Epidermal melanocyte (primary cell): ENCODE results near the gene GOLGA6L10.
"Not testable (repeated sequence)": the region's sequence is repeated elsewhere in the genome, so short reads cannot be mapped to it uniquely, and the experiment has no call there.

Experiments
- DNase-seq: peaks from one replicate; pipeline ENCODE4 v3.0.0; 2011; ENCODE audit warnings: low spot score; ENCODE audit not compliant: insufficient read length

GOLGA6L10 gene

DNA sequence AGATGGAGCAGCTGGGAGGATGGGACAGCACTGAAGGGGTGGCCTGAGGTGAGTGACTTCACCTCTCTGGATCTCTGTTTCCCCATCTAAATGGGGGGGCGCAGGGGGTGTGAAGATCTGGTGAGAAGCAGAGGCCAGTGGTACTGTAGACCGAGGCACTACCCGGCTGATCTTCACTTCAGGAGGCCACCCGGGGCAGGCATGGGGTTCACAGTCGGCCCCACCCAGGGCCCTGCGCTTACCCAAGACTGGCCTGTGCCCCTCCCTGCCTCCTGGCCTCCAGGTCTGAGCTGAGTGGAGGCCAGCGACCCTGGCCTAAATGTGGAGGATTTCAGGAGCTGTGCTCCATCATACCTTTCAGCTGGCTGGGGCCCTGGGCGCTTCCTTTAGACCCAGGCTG, 31.0 kb downstream of the GOLGA6L10 start:
- DNase-seq = not testable (repeated sequence)

DNA sequence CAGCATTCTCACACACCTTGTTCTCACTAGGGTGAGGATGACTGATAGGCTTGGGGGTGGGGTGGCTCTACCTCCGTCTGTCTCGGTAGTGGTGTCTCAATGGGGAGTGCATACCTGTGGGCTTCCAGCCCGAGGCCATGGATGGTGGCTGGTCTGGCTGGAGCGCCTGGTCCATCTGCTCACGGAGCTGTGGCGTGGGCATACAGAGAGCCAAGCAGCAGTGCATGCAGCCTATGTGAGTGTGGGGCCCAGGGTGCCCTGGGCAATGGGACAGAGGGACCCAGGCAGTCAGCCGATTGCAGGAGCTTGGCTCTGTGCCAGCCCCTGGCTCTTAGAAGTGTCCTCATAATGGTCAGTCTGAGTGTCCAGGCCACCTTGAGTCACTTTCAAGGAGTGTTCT, 31.8 kb downstream of the GOLGA6L10 start:
- DNase-seq = not testable (repeated sequence)

DNA sequence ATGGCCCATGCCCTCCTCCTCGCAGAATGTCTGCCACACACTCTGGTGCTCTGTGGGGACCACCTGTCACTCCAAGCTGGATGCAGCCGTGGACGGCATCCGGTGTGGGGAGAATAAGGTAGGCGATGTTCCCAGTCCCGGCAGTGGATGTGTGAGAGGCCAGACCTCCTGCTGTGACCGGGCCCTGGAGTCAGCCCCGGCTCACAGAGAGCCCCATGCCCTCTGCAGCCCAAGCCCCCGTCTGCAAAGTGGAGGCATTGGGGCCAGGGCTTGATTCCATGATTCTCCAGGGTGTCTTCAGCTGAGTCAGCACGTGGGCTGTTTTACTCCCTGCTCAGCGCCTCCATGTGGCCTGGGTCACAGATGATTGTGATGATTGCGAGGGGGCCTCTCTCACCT, 32.2 kb downstream of the GOLGA6L10 start:
- DNase-seq = no peak

DNA sequence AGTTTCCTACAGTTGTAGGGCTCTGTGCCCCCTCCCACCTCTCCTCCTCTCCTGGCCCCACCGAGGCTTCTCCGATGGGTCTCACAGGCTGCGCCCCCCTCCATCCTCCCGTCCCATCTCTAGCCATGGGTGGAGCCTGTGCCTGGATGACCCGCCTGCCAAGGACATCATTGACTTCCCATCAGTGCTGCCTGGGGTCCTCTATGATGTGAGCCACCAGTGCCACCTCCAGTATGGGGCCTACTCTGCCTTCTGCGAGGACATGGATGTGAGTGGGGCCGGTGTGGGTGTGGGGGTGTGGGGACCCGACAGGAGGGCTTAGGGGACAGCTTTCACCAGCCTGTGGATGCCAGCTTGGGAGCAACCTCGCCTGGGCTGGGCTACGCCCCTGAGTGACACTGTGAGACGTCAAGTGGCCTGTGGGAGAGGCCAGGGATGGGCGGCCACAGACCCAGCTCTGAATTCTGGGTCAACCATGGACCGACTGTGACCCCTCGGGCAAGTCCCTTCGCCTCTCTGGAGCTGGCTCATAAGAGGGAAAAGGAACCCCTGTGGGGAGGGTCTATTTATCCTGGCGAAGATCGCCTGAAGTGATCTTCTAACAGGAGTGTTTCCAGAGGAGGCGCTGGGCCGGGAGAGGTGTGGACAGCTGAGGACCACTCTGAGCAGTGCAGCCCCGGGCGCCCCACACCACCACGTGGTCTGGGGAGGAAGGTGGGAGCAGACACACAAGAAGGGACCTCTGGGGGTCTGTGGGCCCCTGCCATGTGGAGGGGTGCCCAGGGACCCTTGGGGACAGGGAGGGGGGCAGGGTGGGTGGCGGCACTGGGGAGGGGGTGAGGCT, 32.8 kb downstream of the GOLGA6L10 start:
- not testable (repeated sequence) for DNase-seq

DNA sequence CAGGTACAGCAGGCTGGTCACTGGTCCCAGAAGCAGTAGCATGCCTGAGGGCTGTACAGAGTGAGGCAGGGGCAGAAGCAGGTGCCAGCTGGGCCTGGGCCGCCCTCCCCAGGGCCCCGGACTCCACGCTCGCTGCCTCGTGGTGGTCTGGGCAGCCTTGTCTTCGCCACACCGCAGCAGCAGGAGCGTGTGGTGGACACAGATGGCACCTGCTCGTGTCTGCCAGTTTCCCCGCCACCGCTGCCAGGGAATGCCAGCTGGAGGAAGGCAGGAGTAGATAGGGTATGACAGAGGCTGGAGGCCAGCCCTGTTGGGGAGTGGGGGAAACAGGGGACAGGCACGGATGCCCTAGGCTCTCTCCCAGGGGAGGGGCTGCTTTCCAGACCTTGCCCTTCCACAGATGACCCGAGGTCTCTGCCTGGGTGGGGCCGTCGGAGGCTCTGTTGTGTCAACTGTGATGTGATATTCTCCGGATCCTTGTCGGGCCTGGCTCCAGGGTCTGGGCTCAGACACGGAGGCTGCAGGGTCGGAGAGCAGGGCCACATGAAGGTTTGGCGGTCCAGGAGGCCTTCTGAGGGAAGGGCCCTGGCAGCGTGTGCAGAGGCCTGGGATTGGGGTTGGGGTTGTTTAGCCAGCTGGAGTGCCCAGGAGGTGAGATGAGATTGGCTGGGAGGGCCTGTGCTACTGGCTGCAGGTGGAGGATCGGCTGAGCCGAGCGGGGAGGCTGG, 33.6 kb downstream of the GOLGA6L10 start:
- no peak for DNase-seq

DNA sequence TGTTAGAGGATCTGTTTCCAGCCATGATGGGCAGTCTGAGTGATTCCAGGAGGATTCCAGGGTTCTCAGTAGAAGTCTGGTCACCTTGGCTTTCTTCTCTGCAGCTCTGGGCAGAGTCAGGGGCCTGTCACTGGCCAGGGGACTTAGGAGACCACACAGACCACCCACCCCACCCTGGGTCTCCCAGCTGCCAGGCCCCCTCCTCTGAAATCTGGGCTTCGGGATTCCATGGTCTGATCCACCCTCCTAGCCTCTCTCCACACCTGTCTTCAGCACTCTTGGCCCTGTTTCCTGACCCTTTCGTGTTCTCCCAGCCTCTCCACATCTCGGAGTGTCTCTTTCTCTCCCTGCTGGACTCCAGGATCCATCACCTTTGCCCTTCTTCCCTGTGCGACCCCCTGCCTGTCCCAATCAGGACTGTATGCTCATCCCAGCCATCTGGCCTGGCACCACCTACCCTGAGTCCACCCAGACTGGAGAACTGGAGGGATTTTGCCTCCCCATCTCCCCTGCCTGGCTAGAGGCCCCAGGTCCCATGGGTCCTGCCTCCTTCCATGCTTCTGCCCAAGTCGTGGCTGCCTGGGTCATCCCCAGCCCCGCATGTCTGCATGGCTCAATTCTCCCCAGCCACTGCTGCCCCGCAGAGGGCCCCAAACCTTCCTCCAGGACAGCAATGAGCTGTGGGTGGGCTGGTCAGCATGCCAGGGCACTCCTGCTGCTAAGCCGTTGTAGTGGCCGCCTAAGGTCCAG, 34.3 kb downstream of the GOLGA6L10 start:
- no peak for DNase-seq

DNA sequence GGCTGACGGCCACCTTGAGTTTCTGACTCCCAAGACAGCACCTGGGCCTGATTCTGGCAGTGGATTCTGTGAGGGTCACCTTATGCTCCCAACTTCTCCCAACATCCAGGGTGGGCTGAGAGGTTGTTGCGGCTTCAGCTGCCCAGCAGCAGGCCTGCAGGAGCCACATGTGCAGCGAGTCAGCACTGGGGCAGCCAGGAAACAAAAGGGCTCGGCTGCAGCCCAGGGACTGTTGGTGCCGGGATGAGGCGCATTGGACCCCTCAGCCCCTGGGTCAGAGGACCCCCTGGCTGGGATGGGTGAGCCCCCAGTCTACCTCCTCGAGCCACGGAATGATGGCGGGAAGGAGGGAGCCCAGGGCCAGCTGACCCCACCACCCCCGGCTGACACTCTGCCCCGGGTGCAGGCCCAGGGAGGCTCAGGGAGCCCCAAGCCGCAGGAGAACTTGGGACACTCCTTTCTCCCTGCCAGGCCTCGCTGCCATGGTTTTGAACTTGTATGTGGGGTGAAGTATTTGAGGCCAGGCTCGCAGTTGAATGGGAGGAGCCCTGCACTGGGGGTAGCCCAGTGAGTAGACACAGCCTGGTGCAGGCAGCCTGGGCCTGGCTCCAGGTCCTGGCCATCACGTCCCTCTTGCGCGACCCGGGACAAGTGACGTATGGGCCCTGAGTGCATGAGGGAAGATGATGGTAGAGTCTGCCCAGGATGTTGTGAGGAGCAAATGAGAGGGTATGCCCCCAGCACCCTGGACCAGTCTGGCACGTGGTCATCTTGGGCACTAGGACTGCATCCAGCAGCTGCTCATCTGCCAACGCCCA, 35.1 kb downstream of the GOLGA6L10 start:
- not testable (repeated sequence) for DNase-seq

DNA sequence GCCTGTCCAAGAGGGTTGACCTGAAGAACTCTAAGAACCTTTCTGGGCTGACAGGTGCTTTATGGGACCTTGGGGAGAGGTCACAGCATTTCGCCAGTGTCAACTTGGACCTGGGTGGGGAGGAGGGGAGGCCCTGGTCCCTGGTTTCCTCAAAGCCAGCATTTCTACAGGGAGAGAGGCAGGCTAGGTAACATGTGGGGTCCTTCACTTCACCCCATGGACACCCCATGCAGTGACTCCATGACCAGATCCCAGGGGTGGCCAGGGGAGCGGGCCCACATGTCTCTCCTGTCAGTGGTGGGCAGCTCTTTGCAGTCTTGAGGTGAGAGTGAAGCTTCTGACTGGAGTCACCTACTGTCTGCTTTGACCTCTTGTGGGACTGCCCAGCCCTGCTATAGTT, 35.8 kb downstream of the GOLGA6L10 start:
- no peak for DNase-seq

DNA sequence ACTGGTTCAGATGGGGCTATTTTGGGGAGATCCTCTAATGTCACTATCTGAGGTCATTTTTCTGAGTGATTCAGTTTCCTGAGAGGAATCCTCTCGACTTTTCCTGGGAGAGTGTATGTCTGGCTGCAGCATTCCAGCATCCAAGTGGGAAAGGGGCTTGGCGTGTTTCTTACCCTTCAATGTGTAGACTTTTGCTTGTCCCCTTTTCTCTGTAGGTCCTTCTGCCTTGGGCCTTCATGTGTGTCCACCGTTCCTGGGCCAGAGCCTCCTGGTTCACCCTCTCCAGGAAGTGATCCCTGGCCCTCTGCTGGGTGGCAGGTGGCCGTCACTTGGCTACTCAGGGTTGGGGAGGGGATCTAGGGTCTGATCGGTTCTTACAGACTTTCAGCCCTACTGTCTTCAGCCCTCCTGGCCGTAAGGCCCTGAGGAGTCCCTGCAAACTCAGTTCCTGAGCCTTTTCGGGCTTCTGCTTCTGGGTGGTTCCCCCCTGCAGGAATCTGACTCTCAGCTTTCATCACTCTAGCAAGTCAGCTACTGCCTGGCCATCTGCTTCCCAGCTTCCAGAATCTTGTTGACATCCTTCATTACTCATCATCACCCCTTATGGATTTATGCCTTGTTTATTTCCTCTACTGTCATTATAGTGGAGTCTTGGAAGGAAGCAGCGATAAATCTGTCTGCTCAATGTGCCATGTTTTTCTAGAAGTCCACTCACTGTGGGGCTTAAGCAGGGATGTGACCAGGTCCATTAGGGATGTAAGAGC, 36.5 kb downstream of the GOLGA6L10 start:
- no peak for DNase-seq

DNA sequence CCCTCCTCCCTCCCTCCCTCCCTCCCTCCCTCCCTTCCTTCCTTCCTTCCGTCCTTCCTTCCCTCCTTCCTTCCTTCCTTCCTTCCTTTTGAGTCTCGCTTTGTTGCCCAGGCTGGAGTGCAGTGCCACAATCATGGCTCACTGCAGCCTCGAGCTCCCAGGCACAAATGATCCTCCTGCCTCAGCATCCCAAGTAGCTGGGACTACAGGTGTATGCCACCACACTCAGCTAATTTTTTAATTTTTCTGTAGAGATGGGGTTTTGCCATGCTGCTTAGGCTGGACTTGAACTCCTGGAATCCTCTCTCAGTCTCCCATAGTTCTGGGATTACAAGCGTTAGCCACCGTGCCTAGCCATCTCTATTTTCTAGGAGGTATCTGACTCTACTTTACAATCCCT, 38.0 kb downstream of the GOLGA6L10 start:
- DNase-seq = not testable (repeated sequence)

DNA sequence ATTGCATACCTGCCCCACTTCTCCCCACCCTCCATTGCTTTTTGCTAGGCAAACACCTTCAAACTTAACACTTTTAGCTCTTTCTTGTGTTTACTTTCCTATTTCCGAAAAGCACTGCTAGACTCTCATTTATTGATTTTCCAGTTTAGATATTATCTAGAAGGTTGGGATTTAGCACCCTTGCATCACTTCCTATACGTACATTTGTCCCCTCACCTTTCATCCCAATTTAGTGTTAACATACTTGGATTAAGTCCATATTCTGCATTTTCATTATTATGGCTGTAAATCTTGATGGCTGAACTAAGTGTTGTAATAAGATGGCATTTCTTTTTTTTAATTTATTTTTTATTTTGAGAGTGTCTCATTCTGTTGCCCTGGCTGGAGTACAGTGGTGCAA, 39.5 kb downstream of the GOLGA6L10 start:
- no peak for DNase-seq

DNA sequence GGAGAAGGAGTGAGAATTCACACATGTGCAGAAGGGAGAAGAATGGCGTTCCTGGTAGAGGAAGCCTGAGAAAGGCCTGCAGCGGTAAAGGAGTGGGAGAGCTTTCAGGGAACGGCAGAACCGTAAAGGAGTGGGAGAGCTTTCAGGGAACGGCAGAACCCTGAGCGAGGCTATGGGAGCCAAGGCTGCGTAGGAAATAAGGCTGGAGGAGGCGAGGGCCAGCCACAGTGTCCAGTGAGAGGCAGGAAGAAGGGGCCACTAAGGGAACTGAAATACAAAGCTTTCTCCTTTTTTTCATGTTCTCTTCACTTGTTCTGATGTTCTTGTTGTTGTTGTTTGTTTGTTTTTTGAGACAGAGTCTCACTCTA, 41.6 kb downstream of the GOLGA6L10 start:
- DNase-seq = no peak

DNA sequence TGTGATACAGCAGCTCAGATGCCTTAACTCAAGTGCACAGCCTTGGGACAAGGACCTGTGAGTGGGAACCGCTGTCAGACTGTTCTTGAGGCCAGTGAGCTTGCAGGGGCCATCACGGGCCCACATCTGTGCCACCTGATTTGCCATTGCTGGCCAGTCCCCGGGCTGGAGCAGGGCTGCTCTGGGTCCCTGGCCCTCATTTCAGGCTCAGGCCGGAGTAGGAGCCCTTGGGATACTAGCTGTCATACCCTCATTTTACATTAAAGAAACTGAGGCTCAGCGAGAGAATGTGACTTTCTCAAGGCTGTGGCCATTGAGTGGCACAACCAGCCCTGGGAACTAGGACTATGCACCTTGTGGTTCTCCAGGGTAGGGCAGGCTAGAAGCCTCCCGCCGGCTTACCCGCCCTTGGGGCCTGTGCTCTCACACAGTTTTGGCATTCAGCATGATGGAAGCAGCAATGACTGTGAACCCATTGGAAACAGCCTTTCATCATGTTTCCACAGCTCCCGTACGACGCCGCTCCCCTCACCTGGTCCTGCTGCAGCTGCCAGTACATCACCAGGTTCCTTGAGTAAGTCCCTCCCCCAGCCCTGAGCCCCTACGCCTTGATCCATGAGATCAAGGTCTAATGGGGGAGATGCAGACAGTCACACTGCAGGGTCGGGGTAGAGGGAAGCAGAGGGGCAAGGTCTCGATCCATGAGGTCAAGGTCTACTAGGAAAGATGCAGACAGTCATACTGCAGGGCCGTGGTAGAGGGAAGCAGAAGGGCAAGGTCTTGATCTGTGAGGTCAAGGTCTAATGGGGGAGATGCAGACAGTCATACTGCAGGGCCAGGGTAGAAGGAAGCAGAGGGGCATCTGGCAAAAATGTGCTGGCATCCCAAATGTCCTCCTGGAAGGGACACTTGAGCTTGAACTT, 42.2 kb downstream of the GOLGA6L10 start:
- DNase-seq = no peak

DNA sequence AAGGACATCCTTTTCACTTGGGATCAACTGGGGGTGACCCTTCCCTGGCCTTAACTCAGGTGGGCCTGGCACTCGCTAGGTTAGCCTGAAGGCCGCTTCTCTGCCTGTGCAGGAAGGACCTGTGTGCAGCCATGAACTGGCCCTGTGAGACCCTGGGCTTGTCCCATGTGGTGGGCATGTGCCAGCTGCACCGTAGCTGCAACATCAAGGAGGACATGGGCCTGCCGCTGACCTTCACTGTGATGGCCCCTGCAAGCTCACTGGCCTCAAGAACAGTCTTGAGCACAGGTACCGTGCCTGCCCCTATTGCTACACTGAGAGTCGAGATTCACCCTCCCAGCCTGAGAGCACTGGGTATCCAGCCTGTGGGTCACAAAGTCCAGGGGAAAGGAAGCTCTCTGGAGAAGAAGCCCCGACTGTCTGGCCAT, 43.6 kb downstream of the GOLGA6L10 start:
- DNase-seq = no peak

DNA sequence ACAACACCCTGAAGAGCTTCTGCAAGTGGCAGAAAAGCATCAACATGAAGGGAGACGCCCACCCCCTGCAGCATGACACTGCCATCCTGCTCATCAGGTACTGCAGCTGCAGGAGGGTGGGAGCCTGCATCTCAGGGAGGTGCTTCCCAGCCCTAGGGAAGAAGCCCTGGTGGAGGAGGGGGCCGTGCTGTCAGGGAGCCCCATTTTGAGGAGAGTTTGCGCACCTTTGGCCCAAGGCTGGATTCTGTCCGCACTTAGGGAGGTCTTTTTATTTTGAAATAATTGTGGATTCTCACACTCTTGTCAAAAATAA, 44.5 kb downstream of the GOLGA6L10 start:
- no peak for DNase-seq

DNA sequence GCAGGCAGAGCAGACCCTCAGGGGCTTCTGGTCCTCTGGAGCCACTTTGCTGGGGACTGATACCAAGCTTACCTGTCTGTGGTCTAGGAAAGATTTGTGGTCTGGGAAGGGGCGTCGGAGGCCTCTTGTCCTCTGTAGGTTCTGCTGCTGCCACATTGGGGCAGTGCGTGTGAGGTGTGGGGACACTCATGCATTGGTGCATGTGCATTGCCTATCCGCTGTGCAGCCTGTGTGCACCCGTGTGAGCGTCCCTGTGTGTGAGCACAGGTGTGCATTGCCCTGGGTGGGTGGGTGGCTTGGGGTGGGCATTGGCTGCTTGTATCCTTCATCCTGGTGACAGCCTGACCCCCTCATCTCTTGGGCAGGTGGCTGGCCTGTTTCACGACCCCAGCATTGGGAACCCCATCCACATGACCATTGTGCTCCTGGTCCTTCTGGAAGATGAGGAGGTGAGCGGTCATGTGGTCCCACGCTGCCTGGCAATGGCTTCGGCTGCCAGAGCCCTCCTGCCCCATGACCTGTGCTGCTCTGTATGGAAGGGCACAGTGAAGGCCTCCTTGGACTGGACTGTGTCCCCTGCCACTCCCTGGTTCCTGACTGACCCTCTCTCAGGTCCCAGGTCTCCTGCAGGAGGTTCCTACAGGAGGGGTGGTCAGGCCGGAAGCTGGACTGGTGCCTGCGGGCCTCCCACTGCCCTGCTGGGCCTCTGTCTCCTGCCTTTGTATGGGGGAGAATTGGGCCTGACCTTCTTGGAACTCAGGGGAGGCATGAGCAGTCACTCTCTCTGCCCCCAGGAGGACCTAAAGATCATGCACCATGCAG, 45.1 kb downstream of the GOLGA6L10 start:
- no peak for DNase-seq

DNA sequence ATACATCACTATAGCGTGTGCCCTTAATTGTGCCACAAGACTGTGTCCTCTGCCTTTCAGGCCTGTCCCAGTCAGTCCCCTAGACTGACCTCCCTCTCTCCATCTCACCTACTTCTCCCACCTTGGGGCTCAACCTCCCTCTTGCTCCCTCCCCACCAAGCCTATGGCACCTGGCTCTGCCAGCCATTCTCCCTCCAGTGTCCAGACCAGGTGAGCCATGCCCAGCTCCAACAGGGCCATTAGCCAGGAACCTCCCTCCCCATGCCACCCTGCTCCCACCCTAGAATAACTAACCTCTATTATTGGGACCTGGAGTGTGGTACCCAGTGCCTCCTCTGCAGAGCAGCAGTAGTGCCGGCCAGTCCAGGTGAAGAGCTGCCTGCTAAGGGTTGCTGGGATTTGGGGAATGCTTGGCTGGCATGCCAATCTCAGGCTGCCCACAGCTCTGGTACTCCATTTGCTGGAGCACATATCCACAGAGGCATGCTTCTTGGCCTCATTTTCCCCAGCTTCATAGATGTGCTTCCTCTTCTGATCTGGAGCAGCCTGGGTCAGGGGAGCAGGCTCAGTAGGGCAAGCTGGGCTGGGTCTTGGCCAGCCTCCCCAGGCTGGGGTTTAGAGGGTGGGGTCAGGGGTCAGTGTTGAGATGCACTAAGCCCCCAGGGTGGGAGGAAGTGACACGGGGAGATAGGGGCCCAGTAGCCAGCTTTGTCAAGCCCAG, 47.8 kb downstream of the GOLGA6L10 start:
- no peak for DNase-seq

DNA sequence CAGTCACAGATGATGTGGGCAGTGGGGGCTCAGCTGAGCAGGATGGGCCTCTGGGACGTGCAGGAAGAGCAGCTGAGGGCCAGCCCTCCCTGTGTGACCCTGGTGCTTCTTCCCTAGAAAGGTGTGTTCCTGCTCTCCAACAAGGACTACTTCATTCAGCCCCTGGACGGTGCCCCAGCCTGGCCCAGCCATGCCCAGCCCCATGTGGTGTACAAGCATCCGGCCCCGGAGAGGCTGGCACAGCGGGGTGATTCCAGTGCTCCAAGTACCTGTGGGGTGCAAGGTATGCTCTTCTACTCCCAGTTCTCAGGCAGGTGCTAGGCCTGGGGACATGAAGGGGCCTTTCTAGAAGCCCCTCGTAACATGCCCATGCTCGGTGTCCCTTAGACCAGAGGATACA, 48.4 kb downstream of the GOLGA6L10 start:
- no peak for DNase-seq
